Activated CD8-positive, alpha-beta memory T cell treated with anti-CD3 and anti-CD28 coated beads, Interleukin-2, amount 50 U/mL, for 48 hours (primary cell): Measurements from ENCODE around the gene IRF4.
"Not testable (repeated sequence)": the region's sequence is repeated elsewhere in the genome, so short reads cannot be mapped to it uniquely, and the experiment has no call there.

Experiments used
- DNase-seq: peaks from one replicate; pipeline ENCODE4 v3.0.0-alpha.2; 2020

The IRF4 gene

GRCh38 chr6:366389-367297 lies 24.9 kb upstream of the IRF4 start:
- no peak for DNase-seq

- DNase-seq: no peak
Measured at GRCh38 chr6:367298-367794, 24.2 kb upstream of the IRF4 start.

- no peak for DNase-seq
Measured at GRCh38 chr6:367891-368630, 23.5 kb upstream of the IRF4 start.

GRCh38 chr6:369559-370431 lies 21.8 kb upstream of the IRF4 start:
- DNase-seq: no peak

GRCh38 chr6:370555-370954 lies 21.0 kb upstream of the IRF4 start:
- DNase-seq: no peak

- not testable (repeated sequence) for DNase-seq
Measured at GRCh38 chr6:371851-372250, 19.7 kb upstream of the IRF4 start.

GRCh38 chr6:372336-372911 lies 19.1 kb upstream of the IRF4 start:
- DNase-seq: no peak

- no peak for DNase-seq
Measured at GRCh38 chr6:373031-373430, 18.5 kb upstream of the IRF4 start.

- no peak for DNase-seq
Measured at GRCh38 chr6:373773-374724, 17.5 kb upstream of the IRF4 start.

- no peak for DNase-seq
Measured at GRCh38 chr6:374956-375355, 16.6 kb upstream of the IRF4 start.

GRCh38 chr6:376827-377640 lies 14.5 kb upstream of the IRF4 start:
- DNase-seq: no peak

GRCh38 chr6:377641-378020 lies 13.9 kb upstream of the IRF4 start:
- DNase-seq: not testable (repeated sequence)

GRCh38 chr6:378090-378957 lies 13.2 kb upstream of the IRF4 start:
- no peak for DNase-seq

- DNase-seq: no peak
Measured at GRCh38 chr6:378958-379409, 12.6 kb upstream of the IRF4 start.

GRCh38 chr6:379410-380181 lies 12.0 kb upstream of the IRF4 start:
- DNase-seq: no peak

GRCh38 chr6:380234-381218 lies 11.0 kb upstream of the IRF4 start:
- DNase-seq: no peak

GRCh38 chr6:381742-382461 lies 9.7 kb upstream of the IRF4 start:
- DNase-seq: no peak
